Progenitor cell of endocrine pancreas (in vitro differentiated cells): ENCODE measurements around the gene ANGPT4. TPM values are rescaled to one million over a fixed set of nuclear protein-coding genes. Genes with fewer than 3 reads are reported as not detected.

Experiments
- DNase-seq: peaks from one replicate; pipeline ENCODE4 v3.0.0; 2021; ENCODE audit warnings: low spot score; ENCODE audit not compliant: unreplicated experiment
- H3K27ac Mint-ChIP-seq: 2 replicates; pipeline ENCODE4 v1.8.0; 2021; ENCODE audit warnings: mild to moderate bottlenecking, moderate library complexity, mixed read lengths
- H3K27me3 Mint-ChIP-seq: 2 replicates; pipeline ENCODE4 v1.8.0; 2021; ENCODE audit warnings: mixed read lengths
- H3K36me3 Mint-ChIP-seq: 2 replicates; pipeline ENCODE4 v1.8.0; 2022; ENCODE audit warnings: mixed read lengths; ENCODE audit not compliant: insufficient read depth
- H3K4me1 Mint-ChIP-seq: 2 replicates; pipeline ENCODE4 v1.8.0; 2021; ENCODE audit warnings: low read depth, mixed read lengths
- H3K4me3 Mint-ChIP-seq: 2 replicates; pipeline ENCODE4 v1.8.0; 2021; ENCODE audit warnings: low read depth, mild to moderate bottlenecking, moderate library complexity, mixed read lengths
- H3K9me3 Mint-ChIP-seq: 2 replicates; pipeline ENCODE4 v1.8.0; 2021; ENCODE audit warnings: low read depth, mixed read lengths
- total RNA-seq: library from RNA; stranded (reverse); gene quantifications from 2 replicates; pipeline ENCODE4 v1.2.1, GENCODE V29; 2021
- TF ChIP-seq, protein P1 (sequence below): fragments of 200-600 bp; sonication (generic); IDR thresholded peaks from one replicate; pipeline ENCODE4 v1.5.0; 2021; ENCODE audit warnings: antibody characterized with exemption, mild to moderate bottlenecking; ENCODE audit not compliant: unreplicated experiment

ANGPT4 gene
- total RNA-seq, 1 donor from 2014 or later: not detected

DNA sequence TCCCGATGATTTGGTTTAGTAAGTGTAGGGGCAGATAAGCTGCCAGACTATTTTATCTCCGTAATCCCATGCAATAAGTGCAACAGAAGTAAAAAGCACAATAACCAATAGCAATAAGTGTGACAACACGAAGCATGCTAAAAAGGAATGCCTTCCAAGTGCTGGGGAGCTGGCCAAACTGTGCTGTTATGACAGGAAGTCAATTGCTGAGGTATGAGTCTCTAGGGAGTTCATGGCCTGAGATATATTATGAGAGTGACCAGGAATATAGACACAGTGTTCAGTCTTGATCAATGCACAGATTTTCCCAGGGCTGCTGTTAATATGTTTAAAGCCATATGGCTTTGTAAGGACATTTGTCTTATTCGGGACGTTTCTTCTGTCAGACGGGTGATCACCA is 10.5 kb upstream of the ANGPT4 start:
- Mint-ChIP-seq H3K4me3 (no peak overlapping the region), H3K27ac (no peak overlapping the region), H3K9me3 (peaks cover 15% of the 10 kb centered on the region), H3K36me3 (no peaks in the 10 kb centered on the region), H3K4me1 (no peaks in the 10 kb centered on the region), H3K27me3 (no peaks in the 10 kb centered on the region)
- TF ChIP-seq, protein P1, sequence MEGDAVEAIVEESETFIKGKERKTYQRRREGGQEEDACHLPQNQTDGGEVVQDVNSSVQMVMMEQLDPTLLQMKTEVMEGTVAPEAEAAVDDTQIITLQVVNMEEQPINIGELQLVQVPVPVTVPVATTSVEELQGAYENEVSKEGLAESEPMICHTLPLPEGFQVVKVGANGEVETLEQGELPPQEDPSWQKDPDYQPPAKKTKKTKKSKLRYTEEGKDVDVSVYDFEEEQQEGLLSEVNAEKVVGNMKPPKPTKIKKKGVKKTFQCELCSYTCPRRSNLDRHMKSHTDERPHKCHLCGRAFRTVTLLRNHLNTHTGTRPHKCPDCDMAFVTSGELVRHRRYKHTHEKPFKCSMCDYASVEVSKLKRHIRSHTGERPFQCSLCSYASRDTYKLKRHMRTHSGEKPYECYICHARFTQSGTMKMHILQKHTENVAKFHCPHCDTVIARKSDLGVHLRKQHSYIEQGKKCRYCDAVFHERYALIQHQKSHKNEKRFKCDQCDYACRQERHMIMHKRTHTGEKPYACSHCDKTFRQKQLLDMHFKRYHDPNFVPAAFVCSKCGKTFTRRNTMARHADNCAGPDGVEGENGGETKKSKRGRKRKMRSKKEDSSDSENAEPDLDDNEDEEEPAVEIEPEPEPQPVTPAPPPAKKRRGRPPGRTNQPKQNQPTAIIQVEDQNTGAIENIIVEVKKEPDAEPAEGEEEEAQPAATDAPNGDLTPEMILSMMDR: no peak
- DNase-seq: no peak

DNA sequence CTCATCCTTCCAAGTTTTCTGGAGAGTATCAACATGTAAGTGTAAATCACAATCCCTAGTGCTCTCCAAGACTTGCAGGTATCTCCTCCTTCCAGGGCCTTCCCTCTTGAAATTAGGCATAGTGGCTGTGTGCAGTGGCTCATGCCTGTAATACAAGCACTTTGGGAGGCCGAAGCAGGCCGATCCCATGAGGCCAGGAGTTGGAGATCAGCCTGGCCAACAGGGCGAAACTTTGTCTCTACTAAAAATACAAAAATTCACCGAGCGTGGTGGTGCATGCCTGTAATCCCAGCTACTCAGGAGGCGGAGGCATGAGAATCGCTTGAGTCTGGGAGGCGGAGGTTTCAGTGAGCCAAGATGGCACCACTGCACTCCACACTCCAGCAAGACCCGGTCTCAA is 9.4 kb upstream of the ANGPT4 start:
- Mint-ChIP-seq H3K36me3 (no peaks in the 10 kb centered on the region), H3K4me1 (no peaks in the 10 kb centered on the region), H3K4me3 (no peak overlapping the region), H3K27ac (no peak overlapping the region), H3K27me3 (no peaks in the 10 kb centered on the region), H3K9me3 (peaks cover 6% of the 10 kb centered on the region)
- no peak for DNase-seq
- TF ChIP-seq, protein P1: no peak

DNA sequence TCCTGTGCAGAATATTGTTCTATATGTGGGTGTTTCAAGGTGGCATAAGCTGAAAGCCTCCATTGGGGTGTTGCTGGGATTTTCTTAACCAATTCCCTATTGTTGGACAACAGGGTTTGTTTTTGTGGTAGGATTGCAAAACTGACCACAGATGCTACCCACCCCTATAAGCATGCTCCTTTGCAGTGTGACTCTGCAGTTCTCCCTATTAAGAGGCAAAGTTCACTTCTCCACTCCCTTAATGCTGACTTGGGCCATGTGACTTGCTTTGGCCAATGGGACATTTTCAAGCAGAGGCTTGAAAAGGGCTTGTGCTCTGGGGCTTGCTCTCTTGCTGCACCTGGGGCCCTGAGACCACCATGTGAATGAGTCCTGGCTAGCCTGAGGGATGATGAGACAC is 8.5 kb upstream of the ANGPT4 start:
- H3K36me3 Mint-ChIP-seq: no peaks in the 10 kb centered on the region
- DNase-seq: no peak
- H3K27me3 Mint-ChIP-seq: no peaks in the 10 kb centered on the region
- peaks cover 5% of the 10 kb centered on the region for H3K9me3 Mint-ChIP-seq
- no peaks in the 10 kb centered on the region for H3K4me1 Mint-ChIP-seq
- TF ChIP-seq, protein P1: no peak
- H3K4me3 Mint-ChIP-seq: no peak overlapping the region
- H3K27ac Mint-ChIP-seq: no peak overlapping the region

DNA sequence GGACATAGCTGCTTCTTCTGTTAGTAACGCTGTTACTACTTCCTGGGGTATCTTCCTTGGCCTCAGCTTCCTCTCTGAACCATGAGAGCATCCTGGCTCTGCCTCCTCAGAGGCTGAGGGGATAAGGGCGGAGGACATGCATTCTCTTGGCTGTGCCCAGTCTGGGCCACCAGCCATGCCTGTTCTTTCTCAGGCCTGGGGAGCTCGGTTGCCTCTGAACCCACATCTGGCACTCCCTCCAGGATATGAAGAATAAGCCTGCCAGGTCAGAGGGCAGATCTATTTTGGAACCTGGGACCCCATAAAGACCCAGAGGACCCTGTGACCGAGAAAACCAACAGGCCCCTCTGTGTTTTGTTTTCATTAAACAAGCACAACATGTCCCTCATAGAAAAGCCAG is 6.6 kb upstream of the ANGPT4 start:
- Mint-ChIP-seq H3K9me3 (peaks cover 3% of the 10 kb centered on the region), H3K27me3 (no peaks in the 10 kb centered on the region), H3K4me1 (peaks cover 8% of the 10 kb centered on the region), H3K27ac (no peak overlapping the region), H3K4me3 (no peak overlapping the region), H3K36me3 (no peaks in the 10 kb centered on the region)
- no peak for DNase-seq
- TF ChIP-seq, protein P1: no peak

DNA sequence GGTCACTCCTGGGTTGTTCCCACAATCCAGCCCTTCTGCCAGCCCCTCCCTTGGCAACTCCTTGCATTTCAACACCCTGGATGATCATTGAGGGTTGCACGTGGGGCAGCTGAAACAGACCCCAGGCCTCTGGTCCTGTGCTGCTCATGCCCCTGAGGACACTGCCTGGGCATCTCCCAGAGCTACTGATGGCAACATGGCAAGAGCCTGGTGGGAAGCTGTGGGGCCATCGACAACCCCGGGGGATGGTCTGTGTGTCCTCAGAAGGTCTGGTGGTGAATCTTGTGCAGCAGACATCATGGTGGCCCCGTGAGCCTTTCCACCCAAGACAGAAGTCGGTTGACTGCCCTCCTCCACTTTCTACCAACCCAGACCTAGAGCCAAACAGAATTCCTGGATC is 4.9 kb upstream of the ANGPT4 start:
- no peak overlapping the region for H3K27ac Mint-ChIP-seq
- no peak overlapping the region for H3K4me3 Mint-ChIP-seq
- TF ChIP-seq, protein P1: no peak
- H3K27me3 Mint-ChIP-seq: no peaks in the 10 kb centered on the region
- DNase-seq: no peak
- H3K9me3 Mint-ChIP-seq: peaks cover 3% of the 10 kb centered on the region
- peaks cover 10% of the 10 kb centered on the region for H3K4me1 Mint-ChIP-seq
- H3K36me3 Mint-ChIP-seq: no peaks in the 10 kb centered on the region
